Activated CD8-positive, alpha-beta T cell treated with anti-CD3 and anti-CD28 coated beads, Interleukin-2, amount 10 ng/mL, durations not matched to agents 7 days and 5 days (primary cell): ENCODE results near the gene RNF34. TPM values are rescaled to one million over a fixed set of nuclear protein-coding genes. Genes with fewer than 3 reads are reported as not detected.
"Not testable (repeated sequence)": the region's sequence is repeated elsewhere in the genome, so short reads cannot be mapped to it uniquely, and the experiment has no call there.

ENCODE experiments used
- ATAC-seq: fragments of 150-1000 bp; cut with Tn5 transposase; one replicate; pipeline ENCODE4 v1.10.0; 2021; ENCODE audit warnings: moderate library complexity
- CTCF ChIA-PET: fragments of 350-600 bp; sonication (Branson Sonifier 250); formaldehyde crosslinking; loops from one replicate; lab custom pipeline; 2021; ENCODE audit warnings: antibody characterized with exemption; lab: Charles Lee
- POLR2A ChIA-PET: fragments of 350-600 bp; sonication (Branson Sonifier 250); formaldehyde crosslinking; loops from one replicate; lab custom pipeline; 2021; ENCODE audit warnings: antibody characterized with exemption; lab: Charles Lee
- DNase-seq: peaks from one replicate; pipeline ENCODE4 v3.0.0-alpha.2; 2020
- H3K27ac Mint-ChIP-seq: one replicate; pipeline ENCODE4 v1.8.0; 2021; ENCODE audit warnings: mild to moderate bottlenecking, mixed read lengths
- H3K27me3 Mint-ChIP-seq: one replicate; pipeline ENCODE4 v1.8.0; 2021; ENCODE audit warnings: low read depth, mixed read lengths
- H3K36me3 Mint-ChIP-seq: one replicate; pipeline ENCODE4 v1.8.0; 2021; ENCODE audit warnings: low read depth, mixed read lengths
- H3K4me1 Mint-ChIP-seq: one replicate; pipeline ENCODE4 v1.8.0; 2021; ENCODE audit warnings: low read depth, mixed read lengths
- H3K4me3 Mint-ChIP-seq: one replicate; pipeline ENCODE4 v1.8.0; 2021; ENCODE audit warnings: mild to moderate bottlenecking, mixed read lengths
- H3K9me3 Mint-ChIP-seq: one replicate; pipeline ENCODE4 v1.8.0; 2022; ENCODE audit warnings: mixed read lengths; ENCODE audit not compliant: insufficient read depth
- total RNA-seq, 2 experiments: library from RNA; stranded (reverse); gene quantifications; one replicate each; pipeline ENCODE4 v1.2.3, GENCODE V29; 2021

The RNF34 gene
- total RNA-seq, 2 experiments from 2014 or later: 74.9 to 85.0 TPM

- H3K27me3 Mint-ChIP-seq: no peaks in the 10 kb centered on the region
- no peak overlapping the region for H3K27ac Mint-ChIP-seq
- CTCF ChIA-PET: no interaction called here
- ATAC-seq (no peak), DNase-seq (no peak)
- H3K4me1 Mint-ChIP-seq: no peaks in the 10 kb centered on the region
- no peak overlapping the region for H3K4me3 Mint-ChIP-seq
- no peaks in the 10 kb centered on the region for H3K9me3 Mint-ChIP-seq
- POLR2A ChIA-PET: interaction anchor here (0.7 kb wide), 1 partner anchor 80 kb away, joined by 3 read pairs; no protein-coding TSS in a partner anchor
- no peaks in the 10 kb centered on the region for H3K36me3 Mint-ChIP-seq
Measured at GRCh38 chr12:121371404-121371803, 28.5 kb upstream of the RNF34 start.

GRCh38 chr12:121373755-121374154 is 26.2 kb upstream of the RNF34 start:
- H3K36me3 Mint-ChIP-seq: no peaks in the 10 kb centered on the region
- ChIA-PET POLR2A (interaction anchor here (0.6 kb wide), 1 partner anchor 22 kb away, joined by 5 read pairs; no protein-coding TSS in a partner anchor), CTCF (no interaction called here)

GRCh38 chr12:121374336-121374735 is 25.6 kb upstream of the RNF34 start:
- POLR2A ChIA-PET: interaction anchor here (0.8 kb wide), 1 partner anchor 10 kb away, joined by 3 read pairs; no protein-coding TSS in a partner anchor
- DNase-seq, ATAC-seq, H3K36me3 Mint-ChIP-seq, H3K4me1 Mint-ChIP-seq, H3K27ac Mint-ChIP-seq, H3K27me3 Mint-ChIP-seq, H3K9me3 Mint-ChIP-seq, H3K4me3 Mint-ChIP-seq: not testable (repeated sequence)
- CTCF ChIA-PET: interaction anchor here (1.2 to 1.4 kb wide), 2 partner anchors 10 to 37 kb away, joined by 3 to 4 read pairs; no protein-coding TSS in a partner anchor

More at GRCh38 chr12:121373755-121374154, 26.2 kb upstream of the RNF34 start:
- DNase-seq (no peak), ATAC-seq (no peak)
- Mint-ChIP-seq H3K4me3 (no peak overlapping the region), H3K9me3 (no peaks in the 10 kb centered on the region), H3K4me1 (no peaks in the 10 kb centered on the region), H3K27me3 (peaks cover 2% of the 10 kb centered on the region), H3K27ac (no peak overlapping the region)

- H3K4me3 Mint-ChIP-seq, H3K27ac Mint-ChIP-seq, H3K9me3 Mint-ChIP-seq, H3K27me3 Mint-ChIP-seq, DNase-seq, ATAC-seq, H3K4me1 Mint-ChIP-seq, H3K36me3 Mint-ChIP-seq: not testable (repeated sequence)
- POLR2A ChIA-PET: interaction anchor here (0.8 kb wide), 1 partner anchor 11 kb away, joined by 3 read pairs; no protein-coding TSS in a partner anchor
- CTCF ChIA-PET: interaction anchor here (1.0 to 1.4 kb wide), 4 partner anchors 9 to 41 kb away, joined by 3 to 4 read pairs (median 4); partner anchors contain the start of gene RNF34
Measured at GRCh38 chr12:121374945-121375584, 24.9 kb upstream of the RNF34 start.

GRCh38 chr12:121376754-121377697 is 22.9 kb upstream of the RNF34 start:
- peaks cover 5% of the 10 kb centered on the region for H3K27me3 Mint-ChIP-seq
- no peak overlapping the region for H3K4me3 Mint-ChIP-seq
- ChIA-PET CTCF (no interaction called here), POLR2A (interaction anchor here (0.7 kb wide), 1 partner anchor 39 kb away, joined by 3 read pairs; no protein-coding TSS in a partner anchor)
- H3K4me1 Mint-ChIP-seq: no peaks in the 10 kb centered on the region
- no peak for ATAC-seq
- H3K27ac Mint-ChIP-seq: no peak overlapping the region
- no peak for DNase-seq
- no peaks in the 10 kb centered on the region for H3K9me3 Mint-ChIP-seq
- no peaks in the 10 kb centered on the region for H3K36me3 Mint-ChIP-seq

GRCh38 chr12:121378736-121379135 is 21.2 kb upstream of the RNF34 start:
- ATAC-seq: no peak
- no peak for DNase-seq
- peaks cover 5% of the 10 kb centered on the region for H3K27me3 Mint-ChIP-seq
- no peaks in the 10 kb centered on the region for H3K9me3 Mint-ChIP-seq
- H3K4me1 Mint-ChIP-seq: no peaks in the 10 kb centered on the region
- H3K36me3 Mint-ChIP-seq: no peaks in the 10 kb centered on the region
- ChIA-PET POLR2A (no interaction called here), CTCF (no interaction called here)
- no peak overlapping the region for H3K4me3 Mint-ChIP-seq
- no peak overlapping the region for H3K27ac Mint-ChIP-seq

GRCh38 chr12:121379945-121380344 is 20.0 kb upstream of the RNF34 start:
- POLR2A ChIA-PET: no interaction called here
- Mint-ChIP-seq H3K9me3 (no peaks in the 10 kb centered on the region), H3K36me3 (no peaks in the 10 kb centered on the region), H3K27ac (no peak overlapping the region), H3K27me3 (peaks cover 5% of the 10 kb centered on the region), H3K4me3 (no peak overlapping the region), H3K4me1 (no peaks in the 10 kb centered on the region)
- ATAC-seq (no peak), DNase-seq (no peak)
- CTCF ChIA-PET: no interaction called here

GRCh38 chr12:121383601-121384021 is 16.3 kb upstream of the RNF34 start:
- H3K4me3 Mint-ChIP-seq: no peak overlapping the region
- ATAC-seq (no peak), DNase-seq (no peak)
- H3K9me3 Mint-ChIP-seq: no peaks in the 10 kb centered on the region
- ChIA-PET POLR2A (interaction anchor here (0.6 to 1.9 kb wide), 2 partner anchors 17 to 33 kb away, joined by 3 to 10 read pairs; partner anchors contain the start of gene RNF34), CTCF (interaction anchor here (0.9 to 1.3 kb wide), 4 partner anchors 8 to 111 kb away, joined by 3 to 4 read pairs (median 4); no protein-coding TSS in a partner anchor)
- no peaks in the 10 kb centered on the region for H3K36me3 Mint-ChIP-seq
- peaks cover 8% of the 10 kb centered on the region for H3K27me3 Mint-ChIP-seq
- peaks cover 4% of the 10 kb centered on the region for H3K4me1 Mint-ChIP-seq
- H3K27ac Mint-ChIP-seq: no peak overlapping the region

- POLR2A ChIA-PET: interaction anchor here (0.6 to 1.9 kb wide), 2 partner anchors 15 to 81 kb away, joined by 3 to 10 read pairs; partner anchors contain the start of gene RNF34
- not testable (repeated sequence) for H3K27me3 Mint-ChIP-seq, DNase-seq, H3K27ac Mint-ChIP-seq, H3K4me1 Mint-ChIP-seq, H3K9me3 Mint-ChIP-seq, H3K4me3 Mint-ChIP-seq, H3K36me3 Mint-ChIP-seq, ATAC-seq
- CTCF ChIA-PET: interaction anchor here (1.3 kb wide), 1 partner anchor 110 kb away, joined by 4 read pairs; no protein-coding TSS in a partner anchor
Measured at GRCh38 chr12:121384891-121385290, 15.0 kb upstream of the RNF34 start.

- DNase-seq (no peak), ATAC-seq (no peak)
- Mint-ChIP-seq H3K4me1 (peaks cover 17% of the 10 kb centered on the region), H3K4me3 (no peak overlapping the region), H3K27ac (no peak overlapping the region), H3K36me3 (no peaks in the 10 kb centered on the region), H3K27me3 (peaks cover 4% of the 10 kb centered on the region), H3K9me3 (no peaks in the 10 kb centered on the region)
- ChIA-PET POLR2A (interaction anchor here (1.4 kb wide), 1 partner anchor 12 kb away, joined by 5 read pairs; no protein-coding TSS in a partner anchor), CTCF (interaction anchor here (1.0 to 1.2 kb wide), 2 partner anchors 36 to 54 kb away, joined by 3 read pairs; partner anchors contain the start of gene ANAPC5)
Measured at GRCh38 chr12:121388421-121388981, 11.4 kb upstream of the RNF34 start.

GRCh38 chr12:121390856-121391255 is 9.1 kb upstream of the RNF34 start:
- Mint-ChIP-seq H3K4me3 (no peak overlapping the region), H3K27me3 (no peaks in the 10 kb centered on the region), H3K36me3 (no peaks in the 10 kb centered on the region), H3K9me3 (no peaks in the 10 kb centered on the region), H3K4me1 (peaks cover 17% of the 10 kb centered on the region), H3K27ac (no peak overlapping the region)
- no peak for ATAC-seq
- CTCF ChIA-PET: no interaction called here
- POLR2A ChIA-PET: interaction anchor here (0.7 to 2.1 kb wide), 3 partner anchors 10 to 166 kb away, joined by 3 to 17 read pairs (median 4); partner anchors contain the start of gene RNF34
- no peak for DNase-seq
